NCI-H2107 (cell line): ENCODE data around the gene GRK6.

Experiments used
- DNase-seq: peaks from one replicate; lab custom pipeline; 2025; lab: John Stamatoyannopoulos, UW

The GRK6 gene

GRCh38 chr5:177425801-177426565 lies 493 bp upstream of the GRK6 start:
- DNase-seq: peak; percentile 96

- DNase-seq: no peak
Measured at GRCh38 chr5:177427211-177427822, 841 bp downstream of the GRK6 start.

- DNase-seq: no peak
Measured at GRCh38 chr5:177427919-177428573, 1.6 kb downstream of the GRK6 start.

- no peak for DNase-seq
Measured at GRCh38 chr5:177428574-177429217, 2.2 kb downstream of the GRK6 start.

GRCh38 chr5:177429248-177430040 lies 3.0 kb downstream of the GRK6 start:
- DNase-seq: no peak

- no peak for DNase-seq
Measured at GRCh38 chr5:177430140-177430951, 3.9 kb downstream of the GRK6 start.

GRCh38 chr5:177430972-177431316 lies 4.5 kb downstream of the GRK6 start:
- DNase-seq: no peak

- DNase-seq: no peak
Measured at GRCh38 chr5:177431317-177432142, 5.1 kb downstream of the GRK6 start.

GRCh38 chr5:177432143-177432838 lies 5.8 kb downstream of the GRK6 start:
- DNase-seq: no peak

- DNase-seq: no peak
Measured at GRCh38 chr5:177432839-177433657, 6.6 kb downstream of the GRK6 start.

GRCh38 chr5:177433658-177434217 lies 7.3 kb downstream of the GRK6 start:
- DNase-seq: no peak

- DNase-seq: no peak
Measured at GRCh38 chr5:177434437-177434836, 8.0 kb downstream of the GRK6 start.

GRCh38 chr5:177434942-177435738 lies 8.7 kb downstream of the GRK6 start:
- no peak for DNase-seq

- DNase-seq: no peak
Measured at GRCh38 chr5:177435847-177436536, 9.5 kb downstream of the GRK6 start.

- no peak for DNase-seq
Measured at GRCh38 chr5:177437623-177438022, 11.1 kb downstream of the GRK6 start.

- no peak for DNase-seq
Measured at GRCh38 chr5:177438468-177438867, 12.0 kb downstream of the GRK6 start.

- DNase-seq: no peak
Measured at GRCh38 chr5:177439518-177440053, 13.1 kb downstream of the GRK6 start.
